Ectodermal cell (in vitro differentiated cells): ENCODE data around the gene MORN5.

Experiments
- H3K27ac ChIP-seq: 2 replicates; pipeline ENCODE4 v1.7.0; 2013; ENCODE audit warnings: mild to moderate bottlenecking, low read depth, low read length; ENCODE audit not compliant: insufficient read depth, poor library complexity, severe bottlenecking
- H3K27me3 ChIP-seq: 2 replicates; pipeline ENCODE4 v1.7.0; 2013; ENCODE audit warnings: mild to moderate bottlenecking, low read length; ENCODE audit not compliant: insufficient read depth, control insufficient read depth, poor library complexity, severe bottlenecking
- H3K36me3 ChIP-seq: one replicate; pipeline ENCODE4 v1.7.0; 2013; ENCODE audit warnings: low read length; ENCODE audit not compliant: control insufficient read depth, insufficient read depth
- H3K4me1 ChIP-seq: one replicate; pipeline ENCODE4 v1.7.0; 2013; ENCODE audit warnings: low read length; ENCODE audit not compliant: control insufficient read depth, insufficient read depth
- H3K4me3 ChIP-seq: 2 replicates; pipeline ENCODE4 v1.7.0; 2013; ENCODE audit warnings: low read depth, low read length, control low read depth; ENCODE audit not compliant: insufficient read depth
- H3K9me3 ChIP-seq: 2 replicates; pipeline ENCODE4 v1.7.0; 2013; ENCODE audit warnings: mild to moderate bottlenecking, low read length, moderate library complexity; ENCODE audit not compliant: control insufficient read depth
- WGBS, 2 experiments: methylation state at CpG; one replicate each; pipeline ENCODE4 v1.1.7; 2013; ENCODE audit warnings: missing lambda C conversion rate in 2 of 2; 5-methylcytosine and 5-hydroxymethylcytosine counted together

Gene MORN5

GRCh38 chr9:122201641-122202040, 41.9 kb downstream of the MORN5 start:
- H3K27me3 ChIP-seq: no peaks in the 10 kb centered on the region
- WGBS, 2 experiments: 92 to 96% methylated on average over 1 of the region's 1 CpG
- no peak overlapping the region for H3K27ac ChIP-seq
- no peaks in the 10 kb centered on the region for H3K9me3 ChIP-seq
- no peak overlapping the region for H3K4me3 ChIP-seq
- no peaks in the 10 kb centered on the region for H3K36me3 ChIP-seq
- H3K4me1 ChIP-seq: peaks cover 7% of the 10 kb centered on the region

GRCh38 chr9:122202111-122202510, 42.4 kb downstream of the MORN5 start:
- Histone ChIP-seq H3K4me1 (peaks cover 7% of the 10 kb centered on the region), H3K27ac (no peak overlapping the region), H3K36me3 (no peaks in the 10 kb centered on the region), H3K27me3 (no peaks in the 10 kb centered on the region), H3K4me3 (no peak overlapping the region), H3K9me3 (no peaks in the 10 kb centered on the region)
- WGBS, 2 experiments: 89 to 91% methylated on average over 3 of the region's 3 CpGs

GRCh38 chr9:122204055-122204454, 44.3 kb downstream of the MORN5 start:
- WGBS, 2 experiments: 77 to 81% methylated on average over 5 of the region's 5 CpGs
- H3K36me3 ChIP-seq: no peaks in the 10 kb centered on the region
- H3K27me3 ChIP-seq: peaks cover 4% of the 10 kb centered on the region
- H3K9me3 ChIP-seq: no peaks in the 10 kb centered on the region
- H3K27ac ChIP-seq: no peak overlapping the region
- no peaks in the 10 kb centered on the region for H3K4me1 ChIP-seq
- no peak overlapping the region for H3K4me3 ChIP-seq

GRCh38 chr9:122204491-122204890, 44.8 kb downstream of the MORN5 start:
- Histone ChIP-seq H3K9me3 (no peaks in the 10 kb centered on the region), H3K27me3 (peaks cover 4% of the 10 kb centered on the region), H3K36me3 (no peaks in the 10 kb centered on the region), H3K4me1 (no peaks in the 10 kb centered on the region), H3K4me3 (no peak overlapping the region), H3K27ac (no peak overlapping the region)
- 80 to 81% methylated on average over 12 of the region's 12 CpGs for WGBS, 2 experiments

- H3K9me3 ChIP-seq: no peaks in the 10 kb centered on the region
- no peak overlapping the region for H3K4me3 ChIP-seq
- no peaks in the 10 kb centered on the region for H3K4me1 ChIP-seq
- no peak overlapping the region for H3K27ac ChIP-seq
- H3K36me3 ChIP-seq: no peaks in the 10 kb centered on the region
- H3K27me3 ChIP-seq: peaks cover 5% of the 10 kb centered on the region
- 91 to 92% methylated on average over 8 of the region's 8 CpGs for WGBS, 2 experiments
Measured at GRCh38 chr9:122205176-122205575, 45.5 kb downstream of the MORN5 start.

GRCh38 chr9:122206118-122207046, 46.7 kb downstream of the MORN5 start:
- Histone ChIP-seq H3K27ac (no peak overlapping the region), H3K4me3 (no peak overlapping the region), H3K36me3 (no peaks in the 10 kb centered on the region), H3K4me1 (no peaks in the 10 kb centered on the region), H3K27me3 (peaks cover 17% of the 10 kb centered on the region), H3K9me3 (no peaks in the 10 kb centered on the region)
- 91 to 93% methylated on average over 9 of the region's 9 CpGs for WGBS, 2 experiments

GRCh38 chr9:122207096-122207495, 47.4 kb downstream of the MORN5 start:
- Histone ChIP-seq H3K4me3 (no peak overlapping the region), H3K27ac (no peak overlapping the region), H3K4me1 (no peaks in the 10 kb centered on the region), H3K27me3 (peaks cover 24% of the 10 kb centered on the region), H3K36me3 (no peaks in the 10 kb centered on the region), H3K9me3 (no peaks in the 10 kb centered on the region)
- 91 to 92% methylated on average over 9 of the region's 9 CpGs for WGBS, 2 experiments

- H3K36me3 ChIP-seq: no peaks in the 10 kb centered on the region
- H3K9me3 ChIP-seq: no peaks in the 10 kb centered on the region
- H3K27ac ChIP-seq: no peak overlapping the region
- H3K4me3 ChIP-seq: no peak overlapping the region
- no peaks in the 10 kb centered on the region for H3K4me1 ChIP-seq
- 93 to 95% methylated on average over 12 of the region's 12 CpGs for WGBS, 2 experiments
- H3K27me3 ChIP-seq: peaks cover 47% of the 10 kb centered on the region
Measured at GRCh38 chr9:122209451-122209850, 49.7 kb downstream of the MORN5 start.

GRCh38 chr9:122212473-122213004, 52.8 kb downstream of the MORN5 start:
- no peak overlapping the region for H3K27ac ChIP-seq
- no peaks in the 10 kb centered on the region for H3K36me3 ChIP-seq
- H3K9me3 ChIP-seq: no peaks in the 10 kb centered on the region
- 77 to 78% methylated on average over 7 of the region's 7 CpGs for WGBS, 2 experiments
- peaks cover 76% of the 10 kb centered on the region for H3K27me3 ChIP-seq
- H3K4me3 ChIP-seq: no peak overlapping the region
- H3K4me1 ChIP-seq: no peaks in the 10 kb centered on the region

- H3K4me3 ChIP-seq: peak overlapping the region; percentile 26
- no peaks in the 10 kb centered on the region for H3K4me1 ChIP-seq
- H3K36me3 ChIP-seq: no peaks in the 10 kb centered on the region
- no peaks in the 10 kb centered on the region for H3K9me3 ChIP-seq
- WGBS, 2 experiments: 48 to 53% methylated on average over 20 of the region's 20 CpGs
- H3K27me3 ChIP-seq: peaks cover 80% of the 10 kb centered on the region
- no peak overlapping the region for H3K27ac ChIP-seq
Measured at GRCh38 chr9:122213102-122213588, 53.4 kb downstream of the MORN5 start.
